ENCODE measurements around the gene ABCA7.

- TF ChIP-seq EZH2 (IDR thresholded peaks at IDR 0.05; ENCODE audit: borderline replicate concordance, insufficient read depth, low read length, poor library complexity, severe bottlenecking): no peak
- TF ChIP-seq, protein P1, sequence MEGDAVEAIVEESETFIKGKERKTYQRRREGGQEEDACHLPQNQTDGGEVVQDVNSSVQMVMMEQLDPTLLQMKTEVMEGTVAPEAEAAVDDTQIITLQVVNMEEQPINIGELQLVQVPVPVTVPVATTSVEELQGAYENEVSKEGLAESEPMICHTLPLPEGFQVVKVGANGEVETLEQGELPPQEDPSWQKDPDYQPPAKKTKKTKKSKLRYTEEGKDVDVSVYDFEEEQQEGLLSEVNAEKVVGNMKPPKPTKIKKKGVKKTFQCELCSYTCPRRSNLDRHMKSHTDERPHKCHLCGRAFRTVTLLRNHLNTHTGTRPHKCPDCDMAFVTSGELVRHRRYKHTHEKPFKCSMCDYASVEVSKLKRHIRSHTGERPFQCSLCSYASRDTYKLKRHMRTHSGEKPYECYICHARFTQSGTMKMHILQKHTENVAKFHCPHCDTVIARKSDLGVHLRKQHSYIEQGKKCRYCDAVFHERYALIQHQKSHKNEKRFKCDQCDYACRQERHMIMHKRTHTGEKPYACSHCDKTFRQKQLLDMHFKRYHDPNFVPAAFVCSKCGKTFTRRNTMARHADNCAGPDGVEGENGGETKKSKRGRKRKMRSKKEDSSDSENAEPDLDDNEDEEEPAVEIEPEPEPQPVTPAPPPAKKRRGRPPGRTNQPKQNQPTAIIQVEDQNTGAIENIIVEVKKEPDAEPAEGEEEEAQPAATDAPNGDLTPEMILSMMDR (IDR thresholded peaks at IDR 0.05; ENCODE audit: poor library complexity, severe bottlenecking): no peak
- no peak for TF ChIP-seq MXI1 (conservative IDR thresholded peaks at IDR 0.05; ENCODE audit: poor library complexity, severe bottlenecking)
- no peak for TF ChIP-seq POLR2AphosphoS5 (IDR thresholded peaks at IDR 0.05)
- no peak for TF ChIP-seq RAD21 (conservative IDR thresholded peaks at IDR 0.05)
These were observed 72.5 kb downstream of the ABCA7 start for GRCh38 chr19:1112268-1113029.
